HEK293 (cell line): ENCODE data around the gene SEC24C.
"Not testable (repeated sequence)": the region's sequence is repeated elsewhere in the genome, so short reads cannot be mapped to it uniquely, and the experiment has no call there.

Experiments
- CTCF ChIA-PET: fragments of 350-600 bp; formaldehyde crosslinking; extraction: SDS; loops from one replicate; lab custom pipeline; 2021; ENCODE audit warnings: antibody characterized with exemption; lab: Yijun Ruan, JAX
- POLR2A ChIA-PET: fragments of 300-600 bp; formaldehyde crosslinking; extraction: SDS; loops from one replicate; lab custom pipeline; 2020; ENCODE audit warnings: antibody characterized with exemption, inconsistent platforms; lab: Yijun Ruan, JAX
- H3K27ac ChIP-seq: fragments of 200-500 bp; sonication (Bioruptor generic); 2 replicates; pipeline ENCODE4 v1.5.1; 2014; ENCODE audit warnings: low read depth, low read length, control low read depth, inconsistent platforms; ENCODE audit errors: extremely low read depth
- H3K36me3 ChIP-seq, 2 experiments: fragments of 200-500 bp in 1 of 2; sonication (Bioruptor generic) in 1 of 2; 1 replicate in 1 of 2; 2 replicates in 1 of 2; pipeline ENCODE4 v1.5.1; 2014 to 2017; ENCODE audit warnings: inconsistent platforms in 2 of 2, low read length in 2 of 2; ENCODE audit not compliant: control insufficient read depth in 2 of 2, insufficient read depth in 1 of 2
- H3K4me1 ChIP-seq: fragments of 200-500 bp; sonication (Bioruptor generic); 2 replicates; pipeline ENCODE4 v1.5.1; 2014; ENCODE audit warnings: mild to moderate bottlenecking, low read length, inconsistent platforms; ENCODE audit not compliant: control insufficient read depth, insufficient read depth
- H3K4me3 ChIP-seq: 2 replicates; pipeline ENCODE4 v1.5.1; 2011; ENCODE audit warnings: low read depth, mild to moderate bottlenecking, control low read depth, low read length, moderate library complexity
- H3K9me3 ChIP-seq: fragments of 200-500 bp; sonication (Bioruptor generic); 2 replicates; pipeline ENCODE4 v1.5.1; 2014; ENCODE audit warnings: low read depth, low read length, inconsistent platforms; ENCODE audit not compliant: control insufficient read depth, insufficient read depth
- GFI1B ChIP-seq: fragments of 450-650 bp; formaldehyde crosslinking; IDR thresholded peaks from 2 replicates; pipeline ENCODE4 v1.5.1; 2016; ENCODE audit warnings: missing biosample characterization, missing genetic modification characterization
- HOXC10 ChIP-seq: sonication (generic); formaldehyde crosslinking; IDR thresholded peaks from 2 replicates; pipeline ENCODE4 v1.8.1; 2023; ENCODE audit warnings: mild to moderate bottlenecking, missing genetic modification reagents
- HOXD13 ChIP-seq: sonication (generic); formaldehyde crosslinking; IDR thresholded peaks from 2 replicates; pipeline ENCODE4 v1.8.0; 2022; ENCODE audit warnings: missing genetic modification reagents, borderline replicate concordance
- KLF8 ChIP-seq: fragments of 450-650 bp; formaldehyde crosslinking; IDR thresholded peaks from 2 replicates; pipeline ENCODE4 v1.5.1; 2016; ENCODE audit warnings: missing biosample characterization, missing genetic modification characterization
- SP7 ChIP-seq: fragments of 450-650 bp; formaldehyde crosslinking; IDR thresholded peaks from 2 replicates; pipeline ENCODE4 v1.5.1; 2016; ENCODE audit warnings: missing biosample characterization, missing genetic modification characterization
- ZBTB49 ChIP-seq: fragments of 450-650 bp; formaldehyde crosslinking; IDR thresholded peaks from 2 replicates; pipeline ENCODE4 v1.5.1; 2016; ENCODE audit warnings: missing biosample characterization, missing genetic modification characterization, low read depth
- ZBTB8A ChIP-seq: fragments of 450-650 bp; formaldehyde crosslinking; IDR thresholded peaks from 2 replicates; pipeline ENCODE4 v1.5.1; 2016; ENCODE audit warnings: missing biosample characterization, missing genetic modification characterization
- ZNF121 ChIP-seq: fragments of 450-650 bp; formaldehyde crosslinking; IDR thresholded peaks from 2 replicates; pipeline ENCODE4 v1.5.1; 2016; ENCODE audit warnings: missing biosample characterization, missing genetic modification characterization
- ZNF140 ChIP-seq: fragments of 450-650 bp; formaldehyde crosslinking; IDR thresholded peaks from 2 replicates; pipeline ENCODE4 v1.5.1; 2016; ENCODE audit warnings: missing biosample characterization, missing genetic modification characterization
- ZNF18 ChIP-seq: fragments of 450-650 bp; formaldehyde crosslinking; IDR thresholded peaks from 2 replicates; pipeline ENCODE4 v1.5.1; 2016; ENCODE audit warnings: missing biosample characterization, missing genetic modification characterization
- ZNF214 ChIP-seq: fragments of 450-650 bp; formaldehyde crosslinking; IDR thresholded peaks from 2 replicates; pipeline ENCODE4 v1.5.1; 2017; ENCODE audit warnings: missing biosample characterization, mild to moderate bottlenecking, missing genetic modification characterization, borderline replicate concordance
- ZNF24 ChIP-seq: fragments of 450-650 bp; formaldehyde crosslinking; IDR thresholded peaks from 2 replicates; pipeline ENCODE4 v1.5.1; 2016; ENCODE audit warnings: missing biosample characterization, missing genetic modification characterization
- ZNF416 ChIP-seq: fragments of 450-650 bp; formaldehyde crosslinking; IDR thresholded peaks from 2 replicates; pipeline ENCODE4 v1.5.1; 2016; ENCODE audit warnings: missing biosample characterization, missing genetic modification characterization
- ZNF501 ChIP-seq: fragments of 450-650 bp; formaldehyde crosslinking; IDR thresholded peaks from 2 replicates; pipeline ENCODE4 v1.5.1; 2016; ENCODE audit warnings: missing biosample characterization, missing genetic modification characterization
- ZNF510 ChIP-seq: fragments of 450-650 bp; formaldehyde crosslinking; IDR thresholded peaks from 2 replicates; pipeline ENCODE4 v1.5.1; 2018; ENCODE audit warnings: mild to moderate bottlenecking, missing genetic modification characterization, missing biosample characterization; ENCODE audit not compliant: insufficient replicate concordance
- ZNF549 ChIP-seq: fragments of 450-650 bp; IDR thresholded peaks from 2 replicates; pipeline ENCODE4 v1.5.1; 2018; ENCODE audit warnings: missing biosample characterization, missing genetic modification characterization, mild to moderate bottlenecking, inconsistent platforms, moderate library complexity
- ZNF600 ChIP-seq: fragments of 450-650 bp; formaldehyde crosslinking; IDR thresholded peaks from 2 replicates; pipeline ENCODE4 v1.5.1; 2016; ENCODE audit warnings: missing biosample characterization, missing genetic modification characterization
- ZNF658 ChIP-seq: fragments of 450-650 bp; formaldehyde crosslinking; IDR thresholded peaks from 2 replicates; pipeline ENCODE4; 2016; ENCODE audit warnings: missing biosample characterization, missing genetic modification characterization
- ZNF747 ChIP-seq: fragments of 450-650 bp; formaldehyde crosslinking; IDR thresholded peaks from 2 replicates; pipeline ENCODE4 v1.5.1; 2016; ENCODE audit warnings: missing biosample characterization, missing genetic modification characterization
- ZNF830 ChIP-seq: fragments of 450-650 bp; IDR thresholded peaks from 2 replicates; pipeline ENCODE4 v1.5.0; 2018; ENCODE audit warnings: missing biosample characterization, missing genetic modification characterization, low read depth, mild to moderate bottlenecking, moderate library complexity
- ZSCAN5A ChIP-seq: fragments of 450-650 bp; formaldehyde crosslinking; IDR thresholded peaks from 2 replicates; pipeline ENCODE4 v1.5.1; 2016; ENCODE audit warnings: missing biosample characterization, missing genetic modification characterization
- TF ChIP-seq, protein P1 (sequence below): sonication (generic); formaldehyde crosslinking; IDR thresholded peaks from 2 replicates; pipeline ENCODE4 v1.8.1; 2022; ENCODE audit warnings: mild to moderate bottlenecking, moderate library complexity, missing genetic modification reagents

The SEC24C gene

GRCh38 chr10:73793456-73793855 lies 49.3 kb downstream of the SEC24C start:
- Histone ChIP-seq H3K27ac (no peak overlapping the region), H3K4me1 (no peaks in the 10 kb centered on the region), H3K9me3 (no peaks in the 10 kb centered on the region), H3K4me3 (no peak overlapping the region), H3K36me3 (peaks cover 16 to 96% of the 10 kb centered on the region in 2 experiments)
- ChIA-PET CTCF (no interaction called here), POLR2A (interaction anchor here (1.1 kb wide), 2 partner anchors 12 to 13 kb away, joined by 3 read pairs; partner anchors contain the start of gene CHCHD1)
- TF ChIP-seq HOXD13 (CRISPR knock-in tag) (no peak), ZBTB8A (tag by site-specific recombination) (no peak), ZNF549 (tag by site-specific recombination) (no peak), SP7 (tag by site-specific recombination) (no peak), ZBTB49 (tag by site-specific recombination) (no peak), ZNF416 (tag by site-specific recombination) (no peak), ZNF18 (tag by site-specific recombination) (no peak), ZNF140 (tag by site-specific recombination) (no peak), HOXC10 (CRISPR knock-in tag) (no peak)

DNA sequence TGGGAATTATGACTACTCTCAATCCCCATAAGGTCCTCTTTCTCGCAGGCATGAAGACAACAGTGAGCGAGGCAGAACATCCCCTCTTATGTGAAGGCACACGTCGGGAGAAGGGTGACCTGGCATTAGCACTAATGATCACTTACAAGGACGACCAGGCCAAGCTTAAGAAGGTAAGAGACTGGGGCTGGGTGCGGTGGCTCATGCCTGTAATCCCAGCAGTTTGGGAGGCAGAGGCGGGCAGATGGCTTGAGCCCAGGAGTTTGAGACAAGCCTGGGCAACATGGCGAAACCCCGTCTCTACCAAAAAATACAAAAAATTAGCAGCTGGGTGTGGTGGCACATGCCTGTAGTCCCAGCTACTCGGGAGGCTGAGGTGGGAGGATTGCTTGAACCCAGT lies 51.3 kb downstream of the SEC24C start:
- not testable (repeated sequence) for H3K4me3 ChIP-seq, H3K4me1 ChIP-seq, H3K27ac ChIP-seq, H3K9me3 ChIP-seq
- ChIA-PET POLR2A (interaction anchor here (0.6 to 1.8 kb wide), 3 partner anchors 9 to 698 kb away, joined by 3 to 5 read pairs (median 5); no protein-coding TSS in a partner anchor), CTCF (interaction anchor here (0.5 to 0.7 kb wide), 2 partner anchors 16 to 298 kb away, joined by 5 to 6 read pairs; no protein-coding TSS in a partner anchor)
- peaks cover 16 to 97% of the 10 kb centered on the region in 2 experiments for H3K36me3 ChIP-seq

DNA sequence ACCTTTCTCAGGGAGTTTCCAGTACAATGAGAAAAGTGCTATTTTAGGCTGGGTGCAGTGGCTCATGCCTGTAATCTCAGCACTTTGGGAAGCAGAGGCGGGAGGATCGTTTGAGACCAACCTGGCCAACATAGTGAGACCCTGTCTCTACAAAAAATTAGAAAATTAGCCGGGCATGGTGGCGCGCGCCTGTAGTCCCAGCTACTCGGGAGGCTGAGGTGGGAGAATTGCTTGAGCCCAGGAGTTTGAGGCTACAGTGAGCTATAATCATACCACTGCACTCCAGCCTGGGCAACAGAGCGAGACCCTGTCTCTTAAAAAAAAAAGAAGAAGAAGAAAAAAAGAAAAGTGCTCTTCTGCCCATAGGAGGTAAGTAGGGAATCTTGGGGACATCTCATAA lies 51.9 kb downstream of the SEC24C start:
- H3K4me1 ChIP-seq, H3K9me3 ChIP-seq, H3K27ac ChIP-seq, H3K4me3 ChIP-seq: not testable (repeated sequence)
- POLR2A ChIA-PET = interaction anchor here (1.0 to 1.8 kb wide), 3 partner anchors 9 to 15 kb away, joined by 3 to 5 read pairs (median 5); no protein-coding TSS in a partner anchor
- H3K36me3 ChIP-seq = peaks cover 16 to 98% of the 10 kb centered on the region in 2 experiments
- CTCF ChIA-PET = interaction anchor here (0.7 kb wide), 2 partner anchors 54 to 298 kb away, joined by 3 to 6 read pairs; no protein-coding TSS in a partner anchor
- TF ChIP-seq ZNF121 (tag by site-specific recombination) = peak; percentile 85
- TF ChIP-seq, all 188 proteins: peak for 1; not testable (repeated sequence) for 187

DNA sequence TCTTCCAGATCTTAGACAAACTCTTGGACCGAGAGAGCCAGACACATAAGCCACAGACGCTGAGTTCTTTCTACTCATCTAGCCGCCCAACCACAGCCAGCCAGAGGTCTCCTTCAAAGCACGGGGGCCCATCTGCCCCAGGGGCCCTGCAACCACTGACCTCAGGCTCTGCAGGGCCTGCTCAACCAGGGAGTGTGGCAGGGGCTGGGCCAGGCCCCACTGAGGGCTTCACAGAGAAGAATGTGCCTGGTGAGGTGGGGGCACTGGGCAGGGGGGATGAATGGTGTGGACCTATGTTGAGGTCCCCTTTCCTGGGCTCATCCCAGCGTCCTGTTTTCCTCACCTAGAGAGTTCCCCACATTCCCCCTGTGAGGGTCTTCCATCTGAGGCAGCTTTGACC lies 52.6 kb downstream of the SEC24C start:
- ChIA-PET POLR2A (interaction anchor here (1.4 kb wide), 1 partner anchor 13 kb away, joined by 3 read pairs; no protein-coding TSS in a partner anchor), CTCF (interaction anchor here (0.7 kb wide), 1 partner anchor 55 kb away, joined by 3 read pairs; no protein-coding TSS in a partner anchor)
- H3K36me3 ChIP-seq = peaks cover 16 to 98% of the 10 kb centered on the region in 2 experiments
- no peaks in the 10 kb centered on the region for H3K9me3 ChIP-seq
- H3K4me3 ChIP-seq = no peak overlapping the region
- H3K4me1 ChIP-seq = no peaks in the 10 kb centered on the region
- no peak overlapping the region for H3K27ac ChIP-seq
- TF ChIP-seq ZNF747 (tag by site-specific recombination) = no peak
- no peak for TF ChIP-seq ZNF501 (tag by site-specific recombination)
- no peak for TF ChIP-seq ZNF24
- TF ChIP-seq GFI1B = no peak
- no peak for TF ChIP-seq ZNF600 (tag by site-specific recombination)
- TF ChIP-seq ZNF830 = no peak
- TF ChIP-seq ZNF214 (tag by site-specific recombination) = no peak
- TF ChIP-seq, protein P1, sequence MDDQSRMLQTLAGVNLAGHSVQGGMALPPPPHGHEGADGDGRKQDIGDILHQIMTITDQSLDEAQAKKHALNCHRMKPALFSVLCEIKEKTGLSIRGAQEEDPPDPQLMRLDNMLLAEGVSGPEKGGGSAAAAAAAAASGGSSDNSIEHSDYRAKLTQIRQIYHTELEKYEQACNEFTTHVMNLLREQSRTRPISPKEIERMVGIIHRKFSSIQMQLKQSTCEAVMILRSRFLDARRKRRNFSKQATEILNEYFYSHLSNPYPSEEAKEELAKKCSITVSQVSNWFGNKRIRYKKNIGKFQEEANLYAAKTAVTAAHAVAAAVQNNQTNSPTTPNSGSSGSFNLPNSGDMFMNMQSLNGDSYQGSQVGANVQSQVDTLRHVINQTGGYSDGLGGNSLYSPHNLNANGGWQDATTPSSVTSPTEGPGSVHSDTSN = no peak
- no peak for TF ChIP-seq KLF8 (tag by site-specific recombination)
- TF ChIP-seq ZNF510 (tag by site-specific recombination) = no peak
- no peak for TF ChIP-seq ZNF140 (tag by site-specific recombination)
- TF ChIP-seq ZNF658 (tag by site-specific recombination) = no peak
- no peak for TF ChIP-seq ZSCAN5A (tag by site-specific recombination)
